Measurements from ENCODE around the gene ADAM22.

Gene ADAM22

DNA sequence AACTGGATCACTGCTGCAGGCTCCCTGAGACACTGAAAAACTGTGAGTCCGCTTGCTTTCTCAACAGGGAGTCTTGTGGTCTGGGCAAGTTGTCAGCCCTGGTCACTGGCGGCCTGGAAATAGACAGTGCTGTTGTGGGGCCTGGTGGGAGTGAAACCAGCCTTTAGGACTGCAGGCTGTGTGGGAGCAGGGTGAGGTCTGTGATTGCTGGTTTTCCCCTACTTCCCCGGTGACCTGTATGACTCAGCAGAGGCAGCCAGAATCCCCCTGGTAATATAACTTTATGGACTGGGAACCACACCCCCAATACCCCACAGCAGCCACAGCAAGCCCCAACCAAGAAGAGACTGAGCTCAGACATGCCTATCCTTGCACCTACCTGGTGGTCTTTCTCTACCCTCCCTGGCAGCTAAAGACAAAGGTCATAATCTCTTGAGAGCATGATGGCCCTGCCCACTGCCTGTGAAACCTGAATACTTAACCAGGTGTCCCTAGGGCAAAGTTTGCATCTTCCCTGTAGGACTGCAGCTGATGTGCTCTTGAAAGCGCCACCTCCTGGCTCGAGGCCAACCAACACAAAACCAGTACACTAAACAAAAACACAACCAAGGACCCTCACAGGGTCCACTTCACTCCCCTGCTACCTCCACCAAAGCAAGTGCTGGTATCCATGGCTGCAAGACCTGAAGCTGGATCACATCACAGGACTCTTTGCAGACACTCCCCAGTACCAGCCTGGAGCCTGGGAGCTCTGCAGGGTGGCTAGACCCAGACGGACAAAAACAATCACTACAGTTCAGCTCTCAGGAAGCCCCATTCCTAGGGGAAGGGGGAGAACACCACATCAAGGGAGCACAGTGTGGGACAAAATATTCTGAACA, 7.2 kb upstream of the ADAM22 start:
- no peaks in the 10 kb centered on the region for H3K9me2 ChIP-seq (replicated peaks; ENCODE audit: control insufficient read depth, low read length)
- TF ChIP-seq EZH2phosphoT487 (IDR thresholded peaks at IDR 0.05; ENCODE audit: borderline replicate concordance, low read length) (no peak), CTCF (IDR thresholded peaks at IDR 0.05; ENCODE audit: low read depth, low read length, poor library complexity, severe bottlenecking) (peak; percentile 65)
- no peak overlapping the region for H3K4me3 ChIP-seq (ENCODE audit: low read length)
- no peaks in the 10 kb centered on the region for H3K4me1 ChIP-seq (ENCODE audit: control insufficient read depth, low read length)
- H3F3A ChIP-seq (ENCODE audit: control insufficient read depth, insufficient read depth), result no peaks in the 10 kb centered on the region
- H3K27ac ChIP-seq (ENCODE audit: low read depth, low read length), result no peak overlapping the region
- H3K9me3 ChIP-seq (ENCODE audit: control insufficient read depth, insufficient read depth, low read length), result no peaks in the 10 kb centered on the region
- H3K27me3 ChIP-seq (ENCODE audit: control insufficient read depth, low read length), result no peaks in the 10 kb centered on the region
- H3K36me3 ChIP-seq (ENCODE audit: control insufficient read depth, low read length), result no peaks in the 10 kb centered on the region
- no peaks in the 10 kb centered on the region for H4K20me1 ChIP-seq (ENCODE audit: control insufficient read depth, insufficient read depth, low read depth, low read length)
- no peak overlapping the region for H3K4me2 ChIP-seq (ENCODE audit: low read length)
- H3K79me2 ChIP-seq (ENCODE audit: control insufficient read depth, low read length), result no peaks in the 10 kb centered on the region

DNA sequence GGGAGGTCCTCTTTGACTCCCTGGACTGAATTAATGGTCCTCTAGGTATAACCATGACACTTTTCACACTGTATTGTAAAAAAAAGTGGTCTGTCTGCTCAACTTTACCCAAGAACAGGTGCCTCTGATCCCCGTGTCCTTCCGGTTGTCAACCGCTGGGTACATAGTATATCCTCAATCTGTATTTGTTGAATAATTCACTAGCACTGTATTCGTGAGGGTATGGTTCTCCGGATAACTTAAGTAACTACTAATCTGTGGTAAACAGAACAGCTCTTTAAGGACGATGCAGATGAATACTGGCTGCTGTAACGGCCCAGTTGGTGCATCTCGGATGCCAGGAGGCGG, 472 bp upstream of the ADAM22 start:
- no peaks in the 10 kb centered on the region for H4K20me1 ChIP-seq (ENCODE audit: control insufficient read depth, insufficient read depth, low read depth, low read length)
- H3K27me3 ChIP-seq (ENCODE audit: control insufficient read depth, low read length), result peaks cover 9% of the 10 kb centered on the region
- no peaks in the 10 kb centered on the region for H3K9me2 ChIP-seq (replicated peaks; ENCODE audit: control insufficient read depth, low read length)
- no peaks in the 10 kb centered on the region for H3K9me3 ChIP-seq (ENCODE audit: control insufficient read depth, insufficient read depth, low read length)
- peak overlapping the region; percentile 84 for H3K4me2 ChIP-seq (ENCODE audit: low read length)
- H3K4me3 ChIP-seq (ENCODE audit: low read length), result peak overlapping the region; percentile 82
- H3K4me1 ChIP-seq (ENCODE audit: control insufficient read depth, low read length), result peaks cover 14% of the 10 kb centered on the region
- TF ChIP-seq EZH2phosphoT487 (IDR thresholded peaks at IDR 0.05; ENCODE audit: borderline replicate concordance, low read length), result no peak
- TF ChIP-seq CTCF (IDR thresholded peaks at IDR 0.05; ENCODE audit: low read depth, low read length, poor library complexity, severe bottlenecking), result no peak
- no peaks in the 10 kb centered on the region for H3K36me3 ChIP-seq (ENCODE audit: control insufficient read depth, low read length)
- 0 out of 2 replicates have a peak, but pooled peaks cover 2% of the 10 kb centered on the region for H3F3A ChIP-seq (ENCODE audit: control insufficient read depth, insufficient read depth)
- H3K27ac ChIP-seq (ENCODE audit: low read depth, low read length), result no peak overlapping the region
- no peaks in the 10 kb centered on the region for H3K79me2 ChIP-seq (ENCODE audit: control insufficient read depth, low read length)

DNA sequence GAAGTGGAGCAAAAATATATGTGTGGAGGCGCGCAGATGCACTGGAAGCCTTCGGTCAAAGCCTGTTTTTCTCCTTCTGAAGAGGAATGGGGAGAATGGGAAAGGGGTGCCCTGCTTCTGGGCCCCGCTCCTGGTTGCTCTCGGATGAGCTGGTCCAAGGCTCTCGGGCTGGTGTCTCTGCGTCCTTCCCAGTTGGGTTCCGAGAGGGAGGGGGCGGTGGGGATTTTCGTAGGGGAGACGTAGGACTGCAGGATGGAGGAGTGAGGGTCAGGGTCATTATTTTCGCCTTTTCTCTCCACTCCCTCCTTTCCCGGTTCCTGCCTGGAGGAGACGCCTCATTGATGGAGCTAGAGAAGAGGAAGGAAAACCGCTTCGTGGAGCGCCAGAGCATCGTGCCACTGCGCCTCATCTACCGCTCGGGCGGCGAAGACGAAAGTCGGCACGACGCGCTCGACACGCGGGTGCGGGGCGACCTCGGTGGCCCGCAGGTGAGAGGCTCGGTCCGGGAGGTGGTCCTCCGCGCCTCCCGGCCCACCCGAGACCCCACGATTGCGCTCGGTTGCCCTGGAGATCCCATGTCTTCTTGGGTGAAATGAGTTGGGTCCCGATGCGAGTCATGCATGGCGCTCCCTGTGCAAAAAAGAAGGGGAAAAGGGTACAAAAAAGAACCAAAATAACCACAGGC, 790 bp downstream of the ADAM22 start:
- peak; percentile 93; the same call in 1 of the 2 replicates for TF ChIP-seq EZH2phosphoT487 (IDR thresholded peaks at IDR 0.05; ENCODE audit: borderline replicate concordance, low read length)
- TF ChIP-seq CTCF (IDR thresholded peaks at IDR 0.05; ENCODE audit: low read depth, low read length, poor library complexity, severe bottlenecking), result no peak
- peaks cover 9% of the 10 kb centered on the region for H3K27me3 ChIP-seq (ENCODE audit: control insufficient read depth, low read length)
- H3K4me3 ChIP-seq (ENCODE audit: low read length), result peak overlapping the region; percentile 82
- H3K9me2 ChIP-seq (replicated peaks; ENCODE audit: control insufficient read depth, low read length), result no peaks in the 10 kb centered on the region
- H3K9me3 ChIP-seq (ENCODE audit: control insufficient read depth, insufficient read depth, low read length), result no peaks in the 10 kb centered on the region
- no peaks in the 10 kb centered on the region for H3K79me2 ChIP-seq (ENCODE audit: control insufficient read depth, low read length)
- 0 out of 2 replicates have a peak, but pooled peaks cover 2% of the 10 kb centered on the region for H3F3A ChIP-seq (ENCODE audit: control insufficient read depth, insufficient read depth)
- no peak overlapping the region for H3K27ac ChIP-seq (ENCODE audit: low read depth, low read length)
- H3K4me2 ChIP-seq (ENCODE audit: low read length), result peak overlapping the region; percentile 84
- peaks cover 14% of the 10 kb centered on the region for H3K4me1 ChIP-seq (ENCODE audit: control insufficient read depth, low read length)
- no peaks in the 10 kb centered on the region for H3K36me3 ChIP-seq (ENCODE audit: control insufficient read depth, low read length)
- H4K20me1 ChIP-seq (ENCODE audit: control insufficient read depth, insufficient read depth, low read depth, low read length), result no peaks in the 10 kb centered on the region

Data from DOHH2 (cell line).